Hematopoietic multipotent progenitor cell treated with erythropoietin and hydrocortisone succinate and interleukin-3 and kit ligand, for 6 days (in vitro differentiated cells): Measurements from ENCODE around the gene KCNC3.
A peak's percentile ranks its signal among the peaks of the same experiment; 100 is the strongest.
"Not testable (repeated sequence)": the region's sequence is repeated elsewhere in the genome, so short reads cannot be mapped to it uniquely, and the experiment has no call there.

Source experiments
- DNase-seq: peaks from one replicate; pipeline ENCODE4 v3.0.0-alpha.2; 2015

Gene KCNC3

GRCh38 chr19:50329146-50329925 lies at the start of gene KCNC3:
KCNC3 (minus strand) TSS chr19:50329377; CDS start chr19:50329082, 295 bp downstream.
- DNase-seq: peak; percentile 93

- no peak for DNase-seq
These were observed 49.7 kb upstream of the KCNC3 start for GRCh38 chr19:50378863-50379236.

DNA sequence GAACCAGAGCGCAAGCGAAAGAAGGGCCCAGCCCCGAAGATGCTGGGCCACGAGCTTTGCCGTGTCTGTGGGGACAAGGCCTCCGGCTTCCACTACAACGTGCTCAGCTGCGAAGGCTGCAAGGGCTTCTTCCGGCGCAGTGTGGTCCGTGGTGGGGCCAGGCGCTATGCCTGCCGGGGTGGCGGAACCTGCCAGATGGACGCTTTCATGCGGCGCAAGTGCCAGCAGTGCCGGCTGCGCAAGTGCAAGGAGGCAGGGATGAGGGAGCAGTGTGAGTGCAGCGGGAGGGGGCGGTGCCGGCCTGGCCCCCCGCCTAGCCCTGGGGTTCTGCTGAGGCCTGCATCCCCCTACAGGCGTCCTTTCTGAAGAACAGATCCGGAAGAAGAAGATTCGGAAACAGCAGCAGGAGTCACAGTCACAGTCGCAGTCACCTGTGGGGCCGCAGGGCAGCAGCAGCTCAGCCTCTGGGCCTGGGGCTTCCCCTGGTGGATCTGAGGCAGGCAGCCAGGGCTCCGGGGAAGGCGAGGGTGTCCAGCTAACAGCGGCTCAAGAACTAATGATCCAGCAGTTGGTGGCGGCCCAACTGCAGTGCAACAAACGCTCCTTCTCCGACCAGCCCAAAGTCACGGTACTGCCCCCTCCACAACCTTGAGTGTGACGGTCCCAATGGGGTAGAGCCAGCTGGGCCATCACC lies 49.1 kb upstream of the KCNC3 start:
- DNase-seq: no peak

GRCh38 chr19:50377517-50377916 lies 48.3 kb upstream of the KCNC3 start:
- DNase-seq: peak; percentile 87

DNA sequence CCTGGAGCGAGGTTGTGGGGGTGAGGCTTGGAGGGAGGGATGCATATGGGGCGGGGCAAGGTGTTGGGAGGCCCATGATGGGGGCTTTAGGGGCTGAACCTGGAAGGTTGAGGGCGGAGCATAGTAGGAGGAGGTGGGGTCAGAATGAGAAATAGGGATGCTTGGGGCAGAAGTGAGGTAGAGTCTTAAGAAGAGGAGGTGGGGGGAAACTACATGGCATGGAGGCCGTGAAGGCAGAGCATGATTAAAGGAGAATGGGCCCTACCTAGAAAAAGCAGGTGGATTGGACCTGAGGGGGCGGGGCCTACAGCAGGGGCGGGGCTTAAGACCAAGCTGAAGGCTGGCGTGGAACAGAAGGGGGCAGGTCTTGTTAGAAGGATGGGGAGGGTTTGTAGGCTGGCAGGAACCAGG lies 47.9 kb upstream of the KCNC3 start:
- peak; percentile 84 for DNase-seq

DNA sequence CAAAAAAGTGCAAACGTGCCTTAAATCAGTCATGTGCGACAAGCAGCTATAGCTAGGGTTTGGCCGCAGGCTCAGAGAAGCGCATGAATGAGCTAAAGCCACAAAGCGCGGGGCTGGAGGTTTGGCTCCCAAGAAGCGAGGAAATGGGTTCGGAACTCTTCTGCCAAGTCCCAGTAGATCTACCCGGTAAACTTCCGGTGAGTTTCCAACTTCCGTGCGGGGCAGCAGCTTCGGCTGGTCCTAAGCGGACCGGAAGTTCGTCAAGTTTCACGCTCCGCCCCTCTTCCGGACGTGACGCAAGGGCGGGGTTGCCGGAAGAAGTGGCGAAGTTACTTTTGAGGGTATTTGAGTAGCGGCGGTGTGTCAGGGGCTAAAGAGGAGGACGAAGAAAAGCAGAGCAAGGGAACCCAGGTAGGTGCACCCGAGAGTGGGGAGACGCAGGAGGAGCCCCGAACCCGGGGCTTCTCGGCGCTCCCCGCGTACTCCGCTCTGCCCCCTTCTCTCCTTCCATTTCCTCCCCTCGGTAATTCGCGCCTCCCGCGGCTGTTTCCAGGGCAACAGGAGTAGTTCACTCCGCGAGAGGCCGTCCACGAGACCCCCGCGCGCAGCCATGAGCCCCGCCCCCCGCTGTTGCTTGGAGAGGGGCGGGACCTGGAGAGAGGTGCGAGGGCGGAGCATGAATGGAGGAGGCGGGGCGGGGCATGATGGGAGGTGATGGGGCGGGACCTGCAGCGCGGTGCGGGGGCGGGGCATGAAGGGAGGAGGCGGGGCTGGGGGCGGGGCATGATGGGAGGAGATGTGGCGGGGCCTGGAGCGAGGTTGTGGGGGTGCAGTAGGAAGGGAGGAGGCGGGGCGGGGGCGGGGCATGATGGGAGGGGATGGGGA lies 47.2 kb upstream of the KCNC3 start, which contains the start of gene NR1H2:
Gene NR1H2, plus strand, starts transcription at position 292 of the 885 bp plus-strand sequence. CDS start 1,149 bp downstream, outside the sequence.
- peak; percentile 99 for DNase-seq

GRCh38 chr19:50371914-50372475 lies 42.8 kb upstream of the KCNC3 start:
- no peak for DNase-seq

GRCh38 chr19:50368649-50369570 lies 39.7 kb upstream of the KCNC3 start:
- peak; percentile 95 for DNase-seq

GRCh38 chr19:50365434-50366306 lies 36.5 kb upstream of the KCNC3 start, which contains the start of gene NAPSA:
NAPSA (minus strand) TSS chr19:50365639; CDS start chr19:50365621, 18 bp downstream.
- DNase-seq: no peak

DNA sequence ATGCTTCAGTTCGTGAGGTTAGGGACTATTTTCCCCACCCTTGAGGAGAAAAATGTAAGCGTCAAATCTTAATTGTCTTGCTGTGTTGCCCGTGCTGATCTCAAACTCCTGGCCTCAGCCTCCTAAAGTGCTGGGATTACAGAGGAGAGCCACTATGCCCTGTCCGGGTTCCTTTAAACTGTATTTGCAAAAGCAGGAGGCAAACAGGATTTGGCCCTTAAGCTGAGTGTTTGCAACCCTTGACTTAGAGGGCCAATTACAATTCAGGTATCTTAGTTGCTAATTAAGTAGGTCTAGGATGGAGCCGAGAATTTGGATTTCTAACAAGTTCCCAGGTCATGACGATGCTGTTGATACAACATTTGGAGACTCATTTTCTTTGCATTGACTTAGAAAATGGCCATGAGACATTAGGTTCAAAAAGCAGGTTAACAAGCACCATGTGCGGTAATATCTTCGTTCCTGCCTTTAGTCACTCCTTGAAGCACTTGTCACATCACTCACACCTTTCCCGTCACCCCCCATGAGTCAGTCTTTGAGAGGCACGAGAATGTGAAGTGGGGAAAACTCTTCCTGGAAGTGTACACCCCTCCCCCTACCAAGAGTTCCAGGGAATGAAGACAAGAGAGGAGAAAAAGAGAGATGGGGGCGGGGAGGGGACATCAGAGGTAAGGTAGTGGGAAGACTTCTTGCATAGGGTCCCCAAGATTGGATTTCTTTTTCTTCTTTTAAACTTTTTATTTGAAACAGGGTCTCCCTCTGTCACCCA lies 33.7 kb upstream of the KCNC3 start:
- no peak for DNase-seq

DNA sequence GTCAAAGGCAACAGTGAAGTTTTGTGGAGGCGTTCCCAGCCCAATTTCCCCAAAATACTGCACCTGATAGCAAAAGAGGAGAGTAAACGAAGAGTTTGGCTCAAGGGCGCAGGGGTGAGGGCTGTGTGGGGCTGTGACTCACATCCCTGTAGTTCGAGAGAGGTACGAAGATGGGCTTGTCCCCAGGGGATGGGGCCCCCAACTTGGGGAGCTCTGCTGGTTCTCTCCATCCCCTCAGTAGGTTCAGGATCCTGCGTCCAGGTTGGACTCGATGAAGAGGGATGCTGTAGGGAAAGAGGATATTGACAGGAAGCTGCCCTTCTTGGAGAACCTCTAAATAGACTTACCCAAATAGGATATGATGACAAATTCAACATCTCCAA lies 32.8 kb upstream of the KCNC3 start:
- no peak for DNase-seq

DNA sequence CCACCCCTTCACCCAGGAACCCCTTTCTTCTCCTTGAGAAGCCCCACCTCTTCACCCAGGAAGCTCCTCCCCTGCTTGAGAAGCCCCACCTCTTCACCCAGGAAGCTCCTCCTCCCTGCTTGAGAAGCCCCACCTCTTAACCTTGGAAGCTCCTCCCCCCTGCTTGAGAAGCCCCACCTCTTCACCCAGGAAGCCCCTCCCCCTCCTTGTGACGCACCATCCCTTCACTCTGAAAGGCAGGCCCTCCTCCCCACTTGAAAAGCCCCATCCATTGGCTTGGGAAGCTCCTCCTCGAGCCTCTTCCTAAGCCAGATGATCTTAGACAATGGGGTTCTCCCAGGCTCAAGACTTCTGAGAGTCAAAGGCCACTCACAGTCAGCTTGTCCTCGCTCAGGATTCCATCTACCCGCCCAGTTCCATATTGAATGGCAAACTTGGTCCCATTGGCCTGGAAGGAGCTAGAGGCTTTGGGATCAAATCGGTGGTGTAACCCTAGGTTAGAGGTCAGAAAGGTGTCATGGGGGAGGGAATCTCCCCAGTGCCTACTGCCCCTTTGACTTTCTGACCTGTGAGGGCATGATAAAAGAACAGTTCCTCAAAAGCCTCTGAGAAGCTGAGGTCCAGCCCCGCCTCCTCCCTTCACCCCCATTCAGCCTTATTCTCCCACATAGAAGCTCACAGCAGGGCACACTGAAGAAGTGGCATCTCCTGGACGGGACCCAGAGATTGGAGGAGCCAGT lies 32.3 kb upstream of the KCNC3 start:
- DNase-seq: no peak

DNA sequence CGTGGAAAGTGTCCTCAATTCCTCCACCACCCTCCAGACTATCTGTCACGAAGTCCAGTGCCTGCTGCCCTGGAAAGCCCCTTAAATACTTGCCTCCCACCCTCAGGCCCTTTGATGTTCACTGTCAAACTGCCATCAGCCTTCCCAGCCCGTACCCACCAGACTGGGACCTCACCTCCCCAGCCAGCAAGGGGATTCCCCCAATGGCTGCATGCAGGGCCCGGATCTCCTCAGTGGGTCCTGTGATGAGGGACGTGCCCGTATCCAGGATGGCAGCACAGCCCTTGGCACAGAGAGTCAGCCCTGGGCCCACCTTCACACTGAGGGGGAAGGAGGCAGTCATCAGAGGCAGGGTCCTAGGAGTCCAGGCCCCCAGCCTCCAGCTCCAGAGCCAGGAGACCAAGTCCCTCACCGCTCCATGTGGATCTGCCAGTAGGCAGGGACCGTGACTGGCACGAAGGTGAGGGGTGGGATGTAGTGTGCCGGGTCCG lies 30.2 kb upstream of the KCNC3 start:
- DNase-seq: no peak

DNA sequence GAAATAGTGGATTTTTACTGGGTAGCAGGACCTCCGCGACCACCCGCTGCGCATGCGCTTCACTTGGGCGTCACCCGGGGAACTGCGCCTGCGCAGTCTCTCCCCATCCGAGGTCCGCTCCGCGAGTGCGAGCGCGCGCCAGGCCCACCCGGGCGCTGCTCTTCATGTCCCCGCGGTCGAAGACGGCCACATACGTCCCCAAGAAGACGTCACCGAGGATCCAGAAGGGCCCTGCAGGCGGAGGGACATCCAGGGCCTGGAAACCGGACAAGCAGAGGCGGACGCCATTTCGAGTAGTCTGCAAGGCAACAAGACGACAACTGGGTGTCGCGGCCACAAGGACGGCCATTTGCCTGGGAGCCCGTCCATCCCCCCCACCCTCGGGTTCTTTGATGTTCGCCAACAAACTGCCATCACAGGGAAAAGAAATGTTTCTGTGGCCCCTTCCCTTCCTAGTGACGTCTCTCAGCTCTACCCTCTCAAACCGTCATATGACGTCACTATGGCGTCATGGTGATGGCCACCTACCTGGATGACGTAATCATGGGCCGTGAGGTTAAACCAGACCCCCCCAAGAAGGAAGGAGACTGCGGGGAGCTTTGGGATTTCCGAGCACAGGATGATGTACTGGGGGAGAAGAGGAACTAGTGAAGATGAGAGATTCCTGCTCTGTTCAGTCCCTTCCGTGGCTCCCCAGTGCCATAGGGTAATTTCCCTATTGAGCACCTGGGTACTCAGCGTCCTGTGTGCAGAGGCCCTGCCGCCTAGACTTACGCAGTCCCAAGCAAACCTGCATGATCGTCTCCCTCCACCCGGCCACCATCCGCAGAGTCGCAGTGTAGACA lies 29.5 kb upstream of the KCNC3 start:
- peak; percentile 77 for DNase-seq

- peak; percentile 77 for DNase-seq
These were observed 28.3 kb upstream of the KCNC3 start for GRCh38 chr19:50357178-50358100.

- DNase-seq: no peak
These were observed 27.6 kb upstream of the KCNC3 start for GRCh38 chr19:50356691-50357177.

DNA sequence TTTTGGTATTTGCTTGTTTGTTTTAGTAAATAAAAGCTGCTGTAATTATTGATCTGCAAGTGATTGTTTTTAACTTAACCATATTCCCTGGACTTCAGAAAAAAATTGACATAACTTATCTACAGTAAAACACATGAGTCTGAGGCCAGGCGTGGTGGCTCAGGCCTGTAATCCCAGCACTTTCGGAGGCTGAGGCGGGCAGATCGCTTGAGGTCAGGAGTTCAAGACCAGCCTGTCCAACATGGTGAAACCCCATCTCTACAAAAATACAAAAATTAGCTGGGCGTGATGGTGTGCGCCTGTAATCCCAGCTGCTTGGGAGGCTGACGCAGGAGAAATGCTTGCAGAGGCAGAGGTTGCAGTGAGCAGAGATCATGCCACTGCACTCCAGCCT lies 24.3 kb upstream of the KCNC3 start:
- not testable (repeated sequence) for DNase-seq
